ENCODE data around the gene MBNL1. TPM values are rescaled to one million over a fixed set of nuclear protein-coding genes. Genes with fewer than 3 reads are reported as not detected.
"Not testable (repeated sequence)": the region's sequence is repeated elsewhere in the genome, so short reads cannot be mapped to it uniquely, and the experiment has no call there.

Gene MBNL1
- polyA plus RNA-seq, 1 experiment = 203 TPM

- ChIA-PET POLR2A (no interaction called here), CTCF (no interaction called here)
- no peak for DNase-seq (ENCODE audit: low read depth)
- Histone ChIP-seq H3K4me3 (ENCODE audit: low read depth, low read length) (no peak overlapping the region), H3K36me3 (ENCODE audit: control insufficient read depth, insufficient read depth, low read length) (no peaks in the 10 kb centered on the region), H3K27me3 (ENCODE audit: control insufficient read depth, insufficient read depth, low read length) (no peaks in the 10 kb centered on the region)
- no peak for TF ChIP-seq CTCF (IDR thresholded peaks at IDR 0.05; ENCODE audit: insufficient read depth, low read depth, low read length)
Observed at GRCh38 chr3:152438706-152439105, 170.0 kb downstream of the MBNL1 start.

GRCh38 chr3:152440243-152440642 is 171.5 kb downstream of the MBNL1 start:
- CTCF ChIA-PET = interaction anchor here (0.6 to 1.0 kb wide), 3 partner anchors 32 to 490 kb away, joined by 3 to 4 read pairs (median 3); no protein-coding TSS in a partner anchor
- POLR2A ChIA-PET = not testable (repeated sequence)

GRCh38 chr3:152443212-152444023 is 174.7 kb downstream of the MBNL1 start:
- ChIA-PET POLR2A (interaction anchor here (0.6 kb wide), 1 partner anchor 170 kb away, joined by 3 read pairs; no protein-coding TSS in a partner anchor), CTCF (interaction anchor here (0.6 to 3.0 kb wide), 15 partner anchors 13 to 382 kb away, joined by 3 to 25 read pairs (median 4); no protein-coding TSS in a partner anchor)
- Histone ChIP-seq H3K27me3 (ENCODE audit: control insufficient read depth, insufficient read depth, low read length) (no peaks in the 10 kb centered on the region), H3K4me3 (ENCODE audit: low read depth, low read length) (no peak overlapping the region), H3K36me3 (ENCODE audit: control insufficient read depth, insufficient read depth, low read length) (peaks cover 2% of the 10 kb centered on the region; the same call in 1 of the 2 replicates)
- no peak for DNase-seq (ENCODE audit: low read depth)
- no peak for TF ChIP-seq CTCF (IDR thresholded peaks at IDR 0.05; ENCODE audit: insufficient read depth, low read depth, low read length)

More at GRCh38 chr3:152440243-152440642, 171.5 kb downstream of the MBNL1 start:
- not testable (repeated sequence) for DNase-seq (ENCODE audit: low read depth); H3K4me3 ChIP-seq (ENCODE audit: low read depth, low read length); H3K36me3 ChIP-seq (ENCODE audit: control insufficient read depth, insufficient read depth, low read length); H3K27me3 ChIP-seq (ENCODE audit: control insufficient read depth, insufficient read depth, low read length)

GRCh38 chr3:152444029-152444641 is 175.4 kb downstream of the MBNL1 start:
- TF ChIP-seq CTCF (IDR thresholded peaks at IDR 0.05; ENCODE audit: insufficient read depth, low read depth, low read length) = peak; percentile 55
- Histone ChIP-seq H3K4me3 (ENCODE audit: low read depth, low read length) (no peak overlapping the region), H3K27me3 (ENCODE audit: control insufficient read depth, insufficient read depth, low read length) (no peaks in the 10 kb centered on the region), H3K36me3 (ENCODE audit: control insufficient read depth, insufficient read depth, low read length) (peaks cover 2% of the 10 kb centered on the region; the same call in 1 of the 2 replicates)
- CTCF ChIA-PET = interaction anchor here (0.6 to 3.0 kb wide), 14 partner anchors 14 to 383 kb away, joined by 3 to 25 read pairs (median 4); no protein-coding TSS in a partner anchor
- POLR2A ChIA-PET = interaction anchor here (0.6 kb wide), 2 partner anchors 69 to 171 kb away, joined by 3 to 4 read pairs; no protein-coding TSS in a partner anchor
- DNase-seq (ENCODE audit: low read depth) = peak; percentile 21

- no peak for DNase-seq (ENCODE audit: low read depth)
- H3K36me3 ChIP-seq (ENCODE audit: control insufficient read depth, insufficient read depth, low read length) = peaks cover 2% of the 10 kb centered on the region; the same call in 1 of the 2 replicates
- POLR2A ChIA-PET = no interaction called here
- H3K4me3 ChIP-seq (ENCODE audit: low read depth, low read length) = no peak overlapping the region
- CTCF ChIA-PET = interaction anchor here (0.8 to 3.0 kb wide), 4 partner anchors 15 to 373 kb away, joined by 3 to 12 read pairs (median 4); no protein-coding TSS in a partner anchor
- no peak for TF ChIP-seq CTCF (IDR thresholded peaks at IDR 0.05; ENCODE audit: insufficient read depth, low read depth, low read length)
- H3K27me3 ChIP-seq (ENCODE audit: control insufficient read depth, insufficient read depth, low read length) = no peaks in the 10 kb centered on the region
Observed at GRCh38 chr3:152445212-152445611, 176.5 kb downstream of the MBNL1 start.

Measured in BJ (cell line).